Heart left ventricle (tissue), 13 donors: ENCODE data around the gene IMMP2L.

Source experiments
- CTCF ChIP-seq, 12 donors: fragments of 200-600 bp; sonication (generic) in 4 of 12; IDR thresholded peaks; one replicate each; pipeline versions ENCODE4 v1.5.0 to v1.8.0; 2018 to 2022; ENCODE audit warnings: antibody characterized with exemption in 12 of 12, mild to moderate bottlenecking in 5 of 12
- POLR2A ChIP-seq, 2 donors: fragments of 450-650 bp; IDR thresholded peaks; one replicate each; pipeline ENCODE4 v1.6.1; 2017; ENCODE audit warnings: antibody characterized with exemption in 2 of 2, mild to moderate bottlenecking in 2 of 2, moderate library complexity in 2 of 2
- donor health status: ischemic (EF 13 %, LVEDD 7.1; RV severe dilation, severe dysfunction).
- donor health status: DM: no; HTN: yes; CAD: no.
- donor health status: DM: no; HTN: no; CAD: no.
- donor health status: ischemic (EF 25% LVEDD 6.9; RV normal size, moderate dysfunction).
- donor health status: ischemic (EF 25% LVEDD 5.7; RV mildly dilated, moderate dysfunction).
- donor health status: ischemic (EF 35%, LVEDD 5.7; RV mildly dilated, moderate dysfunction).
- donor health status: nonischemic (EF 11% LVEDD 7.7; RV severe dilation, severe dysfunction).
- donor health status: DM: yes; HTN: yes; CAD: no.
- donor health status: PGD.
- donor health status: ischemic (EF 29% LVEDD 5.4; RV normal size, mild dysfunction).
- donor health status: nonischemic (EF 23%, LVEDD 6.1; RV moderate dilation, normal function).

GRCh38 chr7:111223802-111224253 lies 338.5 kb downstream of the IMMP2L start:
- no peak for TF ChIP-seq POLR2A (IDR thresholded peaks at IDR 0.05)
- TF ChIP-seq CTCF (IDR thresholded peaks at IDR 0.05), result no peak
